Endothelial cell of umbilical vein (primary cell): ENCODE results near the gene SLC34A1.

ENCODE experiments used
- CTCF ChIP-seq, 2 donors: IDR thresholded peaks; 1 replicate in 1 of 2; 2 replicates in 1 of 2; pipeline ENCODE4 v1.5.1; 2011; ENCODE audit warnings: low read length in 2 of 2, mild to moderate bottlenecking in 2 of 2, moderate library complexity in 2 of 2, control low read depth in 1 of 2, inconsistent platforms in 1 of 2, low read depth in 1 of 2; ENCODE audit not compliant: insufficient read depth in 1 of 2; ENCODE audit errors: extremely low read depth in 1 of 2
- FOS ChIP-seq: IDR thresholded peaks from 2 replicates; pipeline ENCODE4 v1.6.1; 2011; ENCODE audit warnings: mild to moderate bottlenecking, low read length, moderate library complexity, borderline replicate concordance; ENCODE audit not compliant: insufficient read depth
- MAX ChIP-seq: IDR thresholded peaks from 2 replicates; pipeline ENCODE4 v1.6.1; 2011; ENCODE audit not compliant: insufficient read depth, insufficient read length
- MYC ChIP-seq: IDR thresholded peaks from one replicate; pipeline ENCODE4 v1.6.1; 2011; ENCODE audit warnings: mild to moderate bottlenecking, low read depth, low read length
- POLR2A ChIP-seq: IDR thresholded peaks from 2 replicates; pipeline ENCODE4 v1.6.1; 2012; ENCODE audit warnings: low read depth, mild to moderate bottlenecking, control low read depth, low read length
- POLR2AphosphoS5 ChIP-seq: IDR thresholded peaks from 2 replicates; pipeline ENCODE4 v1.6.1; 2012; ENCODE audit warnings: low read depth, mild to moderate bottlenecking, control low read depth, low read length, moderate library complexity; ENCODE audit not compliant: insufficient read depth

GRCh38 chr5:177362292-177362609 is 22.0 kb upstream of the SLC34A1 start:
- TF ChIP-seq POLR2A (no peak), CTCF (IDR thresholded peaks at IDR 0.05; ENCODE audit: extremely low read depth in 1 of 2, insufficient read depth in 1 of 2, low read depth in 1 of 2, low read length in 2 of 2) (no peak), MYC (no peak), POLR2AphosphoS5 (no peak), FOS (no peak), MAX (no peak)
